ENCODE results near the gene ALPL. TPM values are rescaled to one million over a fixed set of nuclear protein-coding genes. Genes with fewer than 3 reads are reported as not detected.

ALPL gene
- polyA plus RNA-seq, 3 donors from 2014 or later = not detected

- Mint-ChIP-seq H3K4me3 (no peak overlapping the region), H3K27ac (no peak overlapping the region), H3K27me3 (ENCODE audit: low read depth in 3 of 3) (peaks cover 8 to 13% (median 11%) of the 10 kb centered on the region in 3 donors), H3K4me1 (peaks cover 5 to 7% of the 10 kb centered on the region in 2 donors), H3K9me3 (no peaks in the 10 kb centered on the region), H3K36me3 (no peaks in the 10 kb centered on the region)
- no peak for DNase-seq
Observed at GRCh38 chr1:21624571-21625389, 115.6 kb downstream of the ALPL start.

GRCh38 chr1:21625390-21626190, 116.4 kb downstream of the ALPL start:
- Mint-ChIP-seq H3K36me3 (no peaks in the 10 kb centered on the region), H3K4me1 (peaks cover 5 to 7% of the 10 kb centered on the region in 2 donors), H3K27me3 (ENCODE audit: low read depth in 3 of 3) (peaks cover 8 to 16% (median 11%) of the 10 kb centered on the region in 3 donors), H3K4me3 (no peak overlapping the region), H3K27ac (no peak overlapping the region), H3K9me3 (no peaks in the 10 kb centered on the region)
- DNase-seq = no peak

DNA sequence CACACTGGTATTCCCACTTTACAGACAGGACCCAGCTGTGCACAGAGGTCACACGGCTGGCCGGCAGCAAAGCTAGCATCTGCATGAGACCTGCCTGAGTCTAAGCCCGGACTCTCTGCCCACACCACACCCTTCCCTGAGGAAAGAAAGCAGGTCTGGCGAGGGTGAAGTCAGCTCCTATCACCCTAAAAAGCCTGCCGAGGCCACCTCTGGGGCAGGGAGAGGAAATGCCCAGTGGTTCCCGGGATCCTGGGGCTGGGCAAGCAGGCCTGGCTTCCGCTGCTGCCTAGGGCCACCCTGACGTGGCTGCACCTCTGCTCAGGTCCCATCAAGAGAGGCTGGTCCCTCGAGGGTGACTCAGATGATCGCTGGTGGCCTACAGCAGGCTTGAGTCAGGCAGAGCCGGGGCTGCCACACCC, 117.7 kb downstream of the ALPL start:
- DNase-seq = no peak
- Mint-ChIP-seq H3K27me3 (ENCODE audit: low read depth in 3 of 3) (peaks cover 4 to 16% (median 8%) of the 10 kb centered on the region in 3 donors), H3K36me3 (no peaks in the 10 kb centered on the region), H3K4me1 (peaks cover 0 to 2% of the 10 kb centered on the region in 2 donors), H3K4me3 (no peak overlapping the region), H3K9me3 (no peaks in the 10 kb centered on the region), H3K27ac (no peak overlapping the region)

Other genes starting within 250 kb of the ALPL start
- gene ECE1, start 219.0 kb upstream of the ALPL start, polyA plus RNA-seq = 10 to 100 TPM in 1 of 3 donors, 1 to 10 TPM in 2; 3.3 to 24.7 (median 4.3) TPM
- 10 to 100 TPM in 1 of 3 donors, 1 to 10 TPM in 2; 3.2 to 12.7 (median 7.0) TPM for gene NBPF3, start 69.3 kb upstream of the ALPL start, polyA plus RNA-seq
- gene RAP1GAP, start 159.9 kb downstream of the ALPL start, polyA plus RNA-seq = not detected

Data from immature natural killer cell (primary cell).